ENCODE measurements around the gene SPTBN2.

The SPTBN2 gene

GRCh38 chr11:66697988-66698387 lies 31.0 kb downstream of the SPTBN2 start:
- no peak for DNase-seq (ENCODE audit: insufficient read length)
- no peak for FAIRE-seq
- TF ChIP-seq POLR2A (IDR thresholded peaks at IDR 0.05; ENCODE audit: low read depth, low read length): no peak

DNA sequence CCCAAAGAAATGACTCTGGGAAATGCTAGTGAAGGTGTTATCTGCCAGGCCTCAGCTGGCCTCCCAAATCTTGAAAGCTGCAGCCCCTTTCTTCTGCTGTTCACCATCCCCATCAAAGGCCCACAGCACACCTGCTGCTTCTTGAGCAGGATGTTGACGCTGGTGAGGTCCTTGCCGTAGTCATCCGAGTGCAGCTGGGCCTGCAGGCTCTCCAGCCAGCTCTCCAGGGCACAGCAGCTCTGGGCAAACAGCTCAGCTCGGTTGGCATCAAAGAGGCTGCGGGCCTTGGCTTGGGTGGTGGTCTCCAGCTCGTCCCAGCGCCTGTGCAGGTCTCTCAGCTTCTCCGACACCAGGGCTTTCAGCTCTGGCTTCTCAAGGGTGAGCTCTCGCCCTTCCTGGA lies 32.9 kb downstream of the SPTBN2 start:
- no peak for TF ChIP-seq TAF1 (IDR thresholded peaks at IDR 0.05; ENCODE audit: borderline replicate concordance, low read depth, low read length)
- no peak for TF ChIP-seq POLR2A (IDR thresholded peaks at IDR 0.05; ENCODE audit: low read depth, low read length)
- TF ChIP-seq POLR2AphosphoS5 (IDR thresholded peaks at IDR 0.05; ENCODE audit: low read depth, low read length): no peak
- FAIRE-seq (no peak), DNase-seq (ENCODE audit: insufficient read length) (no peak)

GRCh38 chr11:66694732-66695207 lies 34.2 kb downstream of the SPTBN2 start:
- DNase-seq (ENCODE audit: insufficient read length) (peak; percentile 78), FAIRE-seq (peak; percentile 99)
- no peak for TF ChIP-seq POLR2AphosphoS5 (IDR thresholded peaks at IDR 0.05; ENCODE audit: low read depth, low read length)
- no peak for TF ChIP-seq POLR2A (IDR thresholded peaks at IDR 0.05; ENCODE audit: low read depth, low read length)
- no peak for TF ChIP-seq TAF1 (IDR thresholded peaks at IDR 0.05; ENCODE audit: borderline replicate concordance, low read depth, low read length)

DNA sequence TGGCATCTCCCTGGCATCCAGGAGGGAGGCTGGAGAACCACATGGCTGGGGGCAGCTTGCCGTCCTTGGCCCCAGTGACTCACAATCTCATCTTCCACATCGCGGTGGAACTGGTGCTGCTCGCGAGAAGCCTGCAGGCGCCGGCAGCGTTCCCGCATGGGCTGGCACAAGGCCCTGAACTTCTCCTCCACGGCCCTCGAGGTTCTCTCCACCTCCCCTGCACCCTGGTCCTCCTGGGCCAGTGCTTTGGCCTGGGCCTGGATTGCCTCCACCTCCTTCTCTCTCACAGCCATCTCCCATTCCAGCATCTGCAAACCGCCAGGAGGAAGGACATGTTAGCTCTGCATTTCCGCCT lies 35.0 kb downstream of the SPTBN2 start:
- TF ChIP-seq TAF1 (IDR thresholded peaks at IDR 0.05; ENCODE audit: borderline replicate concordance, low read depth, low read length): no peak
- no peak for TF ChIP-seq POLR2AphosphoS5 (IDR thresholded peaks at IDR 0.05; ENCODE audit: low read depth, low read length)
- no peak for TF ChIP-seq POLR2A (IDR thresholded peaks at IDR 0.05; ENCODE audit: low read depth, low read length)
- no peak for FAIRE-seq
- DNase-seq (ENCODE audit: insufficient read length): no peak

DNA sequence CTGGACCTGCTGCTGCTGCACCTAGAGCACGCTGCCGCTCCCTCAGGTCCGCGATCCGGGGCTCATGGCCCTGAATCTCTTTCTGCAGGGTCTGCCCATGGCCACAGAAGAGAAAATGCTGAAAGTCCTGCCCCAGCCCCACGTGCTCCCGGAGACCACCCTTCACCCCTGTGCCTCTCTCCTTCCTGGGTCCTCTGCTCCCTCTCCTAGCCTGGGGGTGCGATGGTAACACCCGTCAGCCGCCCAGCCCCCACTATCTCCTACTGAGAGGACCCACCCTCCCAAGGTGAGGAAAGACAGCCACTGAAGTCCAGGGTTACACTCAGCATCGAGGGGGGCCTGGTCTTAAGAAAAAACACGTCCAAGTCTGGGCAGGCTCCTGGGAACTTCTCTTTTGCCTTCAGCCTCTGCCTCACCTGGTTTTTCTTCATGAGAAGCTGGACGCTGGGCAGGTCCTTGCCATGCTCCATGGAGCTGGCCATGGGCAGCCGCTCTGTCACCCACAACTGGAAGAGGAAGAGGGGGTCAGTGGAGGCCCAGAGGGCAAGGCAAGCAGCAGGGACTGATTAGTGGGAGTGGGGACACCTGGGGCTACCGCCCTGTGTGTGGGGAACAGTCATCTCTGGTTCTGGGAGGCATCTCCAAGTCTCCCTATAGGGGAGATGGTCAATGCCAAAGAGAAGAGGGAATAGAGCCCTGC lies 35.5 kb downstream of the SPTBN2 start:
- TF ChIP-seq POLR2A (IDR thresholded peaks at IDR 0.05; ENCODE audit: low read depth, low read length) (no peak), POLR2AphosphoS5 (IDR thresholded peaks at IDR 0.05; ENCODE audit: low read depth, low read length) (no peak), TAF1 (IDR thresholded peaks at IDR 0.05; ENCODE audit: borderline replicate concordance, low read depth, low read length) (no peak)
- no peak for DNase-seq (ENCODE audit: insufficient read length)
- FAIRE-seq: no peak

DNA sequence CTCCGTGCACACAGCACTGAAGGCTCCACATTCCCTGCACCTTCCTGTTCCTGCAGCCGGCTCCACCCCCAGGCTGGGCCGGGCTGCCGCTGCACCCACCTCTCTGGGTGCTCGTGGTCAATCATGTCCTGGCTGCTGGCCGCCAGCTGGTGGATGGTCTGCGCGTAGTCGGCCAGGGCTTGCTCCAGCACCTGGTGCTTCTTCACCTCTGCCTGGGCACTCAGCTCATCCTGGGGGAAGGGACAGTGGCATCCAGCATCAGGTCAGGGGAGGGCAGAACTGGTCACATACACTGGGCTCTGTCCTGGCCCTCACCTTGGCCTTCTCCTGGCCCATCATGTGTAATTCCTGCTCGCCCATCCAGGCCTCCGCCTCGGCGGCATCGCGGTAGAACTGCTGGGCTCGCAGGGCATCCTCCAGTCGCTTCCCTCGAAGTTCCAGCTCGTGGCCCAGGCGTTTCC lies 36.1 kb downstream of the SPTBN2 start:
- no peak for DNase-seq (ENCODE audit: insufficient read length)
- no peak for FAIRE-seq
- no peak for TF ChIP-seq POLR2A (IDR thresholded peaks at IDR 0.05; ENCODE audit: low read depth, low read length)
- TF ChIP-seq TAF1 (IDR thresholded peaks at IDR 0.05; ENCODE audit: borderline replicate concordance, low read depth, low read length): no peak
- TF ChIP-seq POLR2AphosphoS5 (IDR thresholded peaks at IDR 0.05; ENCODE audit: low read depth, low read length): no peak

- DNase-seq (ENCODE audit: insufficient read length) (no peak), FAIRE-seq (no peak)
- no peak for TF ChIP-seq POLR2A (IDR thresholded peaks at IDR 0.05; ENCODE audit: low read depth, low read length)
- no peak for TF ChIP-seq POLR2AphosphoS5 (IDR thresholded peaks at IDR 0.05; ENCODE audit: low read depth, low read length)
These were observed 36.6 kb downstream of the SPTBN2 start for GRCh38 chr11:66692446-66692845.

DNA sequence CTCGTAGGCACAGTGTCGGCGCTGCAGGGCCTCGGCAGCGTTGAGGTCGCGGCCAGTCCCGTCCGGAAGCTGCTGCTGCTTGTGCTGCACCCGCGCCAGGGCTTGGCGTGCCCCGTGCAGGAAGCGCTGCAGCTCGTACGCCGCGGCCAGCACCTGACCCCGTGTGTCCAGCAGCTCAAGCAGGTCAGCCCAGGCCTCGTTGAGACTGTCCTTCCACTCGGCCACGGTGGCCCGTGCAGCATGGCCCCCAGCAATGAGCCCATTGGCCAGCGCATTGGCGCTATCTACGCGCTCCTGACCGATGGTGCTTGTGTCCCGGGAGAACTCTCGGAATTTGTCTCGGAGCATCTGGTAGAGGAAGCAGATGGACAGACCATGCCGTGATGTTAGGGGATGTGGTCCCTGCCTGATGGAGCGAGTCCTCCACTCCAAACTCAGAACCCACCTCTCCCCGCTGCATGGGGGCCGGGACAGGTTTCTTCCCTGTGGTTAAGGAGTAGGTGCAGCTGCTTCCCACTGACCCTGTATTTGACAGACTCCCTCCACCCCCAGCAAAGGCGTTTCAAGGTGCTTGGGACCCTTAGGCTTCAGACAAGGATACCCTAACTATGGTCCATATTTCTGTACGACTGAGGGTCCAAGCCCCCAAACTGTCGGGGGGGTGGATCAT lies 37.6 kb downstream of the SPTBN2 start:
- TF ChIP-seq POLR2AphosphoS5 (IDR thresholded peaks at IDR 0.05; ENCODE audit: low read depth, low read length) (no peak), POLR2A (IDR thresholded peaks at IDR 0.05; ENCODE audit: low read depth, low read length) (no peak), TAF1 (IDR thresholded peaks at IDR 0.05; ENCODE audit: borderline replicate concordance, low read depth, low read length) (no peak)
- FAIRE-seq (no peak), DNase-seq (ENCODE audit: insufficient read length) (no peak)

DNA sequence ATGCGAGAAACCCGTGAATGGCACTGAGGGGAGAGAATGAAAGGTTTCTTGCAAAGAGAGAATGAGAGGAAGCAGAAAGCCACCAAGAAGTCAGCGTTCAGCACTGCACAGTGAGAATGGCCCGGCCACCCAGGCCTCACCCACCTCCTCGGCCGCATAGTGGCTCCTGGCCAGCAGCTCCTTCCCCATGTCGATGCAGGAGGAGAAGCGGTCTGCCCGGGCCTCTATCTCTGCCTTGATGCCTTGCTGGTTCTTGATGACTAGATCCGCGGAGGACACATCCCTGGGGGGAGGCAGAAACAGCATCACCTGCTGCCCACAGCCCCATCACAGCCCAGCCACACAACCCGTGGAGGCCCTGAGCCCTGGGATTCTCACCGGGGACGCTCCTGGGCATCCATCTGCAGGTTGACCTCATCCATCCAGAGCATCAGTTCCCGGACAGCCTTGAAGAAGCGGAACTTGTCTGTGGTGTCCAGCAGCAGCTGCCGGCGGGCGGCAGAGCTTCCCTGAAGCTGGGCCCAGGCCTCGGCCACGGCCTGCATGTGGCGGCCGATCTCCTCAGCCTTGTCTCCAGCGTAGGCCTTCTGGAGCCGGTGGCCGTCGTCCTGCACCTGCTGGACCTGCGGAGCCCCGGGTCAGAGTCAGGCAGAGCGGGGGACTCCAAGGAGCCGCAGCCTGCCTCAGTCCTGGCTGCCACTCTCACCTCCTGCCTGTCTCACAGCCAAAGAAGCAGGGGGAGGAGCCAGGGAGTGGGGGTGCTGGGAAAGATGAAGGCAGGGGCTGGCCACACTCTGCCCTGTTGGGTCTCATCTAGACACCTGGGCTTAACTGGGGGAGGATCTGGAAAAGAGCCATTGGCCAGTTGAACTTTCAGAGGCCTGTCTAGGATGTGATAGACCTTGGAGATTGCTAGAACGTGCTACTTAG lies 39.1 kb downstream of the SPTBN2 start:
- no peak for TF ChIP-seq POLR2A (IDR thresholded peaks at IDR 0.05; ENCODE audit: low read depth, low read length)
- TF ChIP-seq TAF1 (IDR thresholded peaks at IDR 0.05; ENCODE audit: borderline replicate concordance, low read depth, low read length): no peak
- TF ChIP-seq POLR2AphosphoS5 (IDR thresholded peaks at IDR 0.05; ENCODE audit: low read depth, low read length): no peak

GRCh38 chr11:66688561-66689534 lies 40.2 kb downstream of the SPTBN2 start:
- TF ChIP-seq POLR2A (IDR thresholded peaks at IDR 0.05; ENCODE audit: low read depth, low read length) (no peak), TAF1 (IDR thresholded peaks at IDR 0.05; ENCODE audit: borderline replicate concordance, low read depth, low read length) (no peak), POLR2AphosphoS5 (IDR thresholded peaks at IDR 0.05; ENCODE audit: low read depth, low read length) (no peak)
- FAIRE-seq: no peak
- DNase-seq (ENCODE audit: insufficient read length): no peak

More for the DNA sequence above, 39.1 kb downstream of the SPTBN2 start:
- FAIRE-seq (no peak), DNase-seq (ENCODE audit: insufficient read length) (no peak)
